Dedifferentiated amniotic fluid mesenchymal stem cell (primary cell): Measurements from ENCODE around the gene CAMTA2.

Source experiments
- DNase-seq: peaks from one replicate; pipeline ENCODE4 v3.0.0-alpha.2; 2016; ENCODE audit errors: extremely low spot score

The CAMTA2 gene

DNA sequence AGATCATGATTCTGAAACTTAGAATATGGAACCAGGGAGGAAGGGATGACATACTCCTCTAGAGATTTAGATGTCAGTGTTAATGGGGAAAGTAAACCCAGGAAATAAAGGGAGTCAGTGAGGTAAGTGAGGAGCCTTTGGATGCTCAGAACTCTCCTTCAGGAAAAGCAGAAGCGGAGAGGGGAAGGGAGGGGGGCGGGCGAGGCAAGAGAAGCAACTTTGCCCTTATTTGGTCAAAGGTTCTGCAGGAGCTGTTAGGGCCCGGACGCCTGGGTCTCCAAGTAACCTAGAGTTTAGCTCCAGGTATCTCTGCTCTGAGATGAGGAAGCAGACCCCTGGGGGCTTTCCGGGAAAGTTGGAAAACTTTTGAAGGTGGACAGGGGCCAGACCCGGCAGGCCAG is 40.5 kb downstream of the CAMTA2 start:
- DNase-seq, result no peak

GRCh38 chr17:4946312-4946976 is 41.0 kb downstream of the CAMTA2 start:
- DNase-seq, result no peak

DNA sequence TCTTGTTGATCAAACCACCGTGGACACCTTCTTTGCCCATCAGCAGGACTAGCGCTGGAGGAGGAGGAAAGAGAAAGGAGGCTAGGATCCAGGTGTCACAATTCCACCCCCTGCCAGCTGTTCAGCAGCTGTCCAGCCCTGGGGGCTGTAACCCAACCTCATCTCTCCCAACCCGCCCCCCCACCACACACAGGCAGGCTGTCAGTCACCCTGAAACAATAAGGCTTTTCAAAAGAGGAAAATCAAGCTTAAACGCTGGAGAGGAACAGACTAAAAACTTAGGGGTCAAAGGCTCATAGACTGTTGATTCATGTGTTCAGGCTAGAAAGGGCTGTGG is 41.6 kb downstream of the CAMTA2 start:
- DNase-seq, result no peak

DNA sequence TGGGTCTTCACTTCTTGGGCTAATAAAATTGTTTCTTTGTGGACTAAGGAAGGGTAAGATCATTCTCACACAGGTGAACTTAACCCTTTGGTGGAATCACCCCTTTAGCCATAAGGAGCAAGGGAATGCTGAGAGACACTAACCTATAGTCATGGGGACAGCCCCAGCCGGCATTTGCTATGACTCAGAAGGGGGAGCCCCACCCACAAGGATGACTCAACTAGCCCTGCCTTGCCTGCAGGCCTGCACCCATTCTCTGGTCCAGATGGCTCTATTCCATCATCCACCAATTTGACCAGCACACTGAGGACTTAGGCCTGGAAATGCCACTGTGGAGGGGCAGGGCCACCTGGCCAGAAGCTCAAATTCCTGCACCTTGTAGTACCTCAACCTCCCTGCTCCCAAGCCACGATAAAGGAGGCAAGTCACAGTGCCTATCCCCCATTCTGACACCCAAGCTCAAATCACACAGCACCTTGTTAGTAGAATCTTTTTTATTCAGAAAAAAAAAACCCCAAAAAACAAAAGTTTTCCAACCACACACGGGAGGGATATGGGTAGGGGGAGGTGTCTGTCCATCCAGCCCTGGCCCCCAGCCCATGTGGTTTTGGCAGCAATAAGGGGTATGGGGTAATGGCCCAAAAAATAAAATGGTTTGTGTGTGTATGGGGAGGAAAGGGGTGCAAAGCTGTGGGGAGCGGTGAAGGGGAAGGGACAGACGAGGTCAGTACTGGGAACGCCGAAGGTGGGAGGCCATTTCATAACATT is 42.1 kb downstream of the CAMTA2 start:
- DNase-seq, result peak; percentile 87

DNA sequence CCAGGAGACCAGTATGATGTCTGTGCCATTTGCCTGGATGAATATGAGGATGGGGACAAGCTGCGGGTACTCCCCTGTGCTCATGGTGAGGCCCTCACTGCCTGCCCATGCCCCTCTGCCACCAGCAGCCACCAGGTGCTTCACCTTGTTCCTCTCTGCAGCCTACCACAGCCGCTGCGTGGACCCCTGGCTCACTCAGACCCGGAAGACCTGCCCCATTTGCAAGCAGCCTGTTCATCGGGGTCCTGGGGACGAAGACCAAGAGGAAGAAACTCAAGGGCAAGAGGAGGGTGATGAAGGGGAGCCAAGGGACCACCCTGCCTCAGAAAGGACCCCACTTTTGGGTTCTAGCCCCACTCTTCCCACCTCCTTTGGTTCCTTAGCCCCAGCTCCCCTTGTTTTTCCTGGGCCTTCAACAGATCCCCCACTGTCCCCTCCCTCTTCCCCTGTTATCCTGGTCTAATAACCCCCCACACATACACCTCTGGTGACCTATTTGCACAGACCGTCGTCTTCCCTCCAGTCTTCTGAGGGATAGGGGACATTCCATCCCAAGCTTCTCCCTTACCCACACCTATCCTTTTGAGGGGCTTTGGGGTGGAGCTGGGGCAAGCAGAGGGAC is 42.8 kb downstream of the CAMTA2 start:
- no peak for DNase-seq

DNA sequence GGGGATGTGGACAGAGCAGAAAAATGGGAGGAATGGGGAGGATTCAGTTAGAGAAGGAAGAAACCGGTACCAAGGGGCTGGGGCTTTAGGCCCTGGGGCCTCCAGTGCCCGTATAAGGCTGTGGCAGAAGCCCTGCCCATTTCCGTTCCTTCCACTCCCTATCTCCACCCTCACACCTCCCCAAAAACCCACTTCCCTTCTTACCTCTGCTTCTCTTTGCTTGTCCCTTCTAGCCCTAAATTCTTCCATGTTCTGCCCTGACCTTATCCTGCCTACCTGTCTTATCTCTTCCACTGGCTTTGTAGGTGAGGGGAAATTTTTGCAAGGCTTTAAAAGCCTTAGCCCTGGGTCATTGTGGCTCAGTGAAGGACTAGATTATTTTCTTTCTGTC is 43.3 kb downstream of the CAMTA2 start:
- no peak for DNase-seq

DNA sequence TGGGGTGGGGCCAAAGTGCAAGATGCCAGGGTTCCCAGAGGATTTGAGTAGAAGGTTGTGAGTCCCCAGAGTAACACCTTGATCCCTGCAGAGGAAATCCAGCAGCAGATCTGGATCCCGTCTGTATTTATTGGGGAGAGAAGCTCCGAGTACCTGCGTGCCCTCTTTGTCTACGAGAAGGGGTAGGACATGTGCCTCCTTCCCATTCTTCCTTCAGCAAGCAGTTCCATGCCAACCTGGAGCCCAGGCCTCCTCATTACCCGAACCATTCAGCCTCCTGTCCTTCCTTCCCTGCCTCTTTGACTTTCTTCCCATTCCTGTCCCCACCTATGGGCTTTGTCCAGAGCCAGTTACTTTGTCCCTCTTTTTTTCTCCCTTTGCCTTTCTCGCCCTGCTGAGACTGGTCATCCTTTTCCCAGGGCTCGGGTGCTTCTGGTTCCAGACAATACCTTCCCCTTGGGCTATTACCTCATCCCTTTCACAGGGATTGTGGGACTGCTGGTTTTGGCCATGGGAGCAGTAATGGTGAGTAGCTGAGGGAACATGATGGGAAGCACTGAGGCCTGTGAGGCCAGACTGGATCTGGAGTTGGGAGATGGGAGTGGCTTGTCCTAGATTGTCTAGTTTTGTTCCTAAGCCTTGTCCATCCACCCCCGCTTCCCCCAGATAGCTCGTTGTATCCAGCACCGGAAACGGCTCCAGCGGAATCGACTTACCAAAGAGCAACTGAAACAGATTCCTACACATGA is 44.5 kb downstream of the CAMTA2 start:
- no peak for DNase-seq

GRCh38 chr17:4941319-4941610 is 46.2 kb downstream of the CAMTA2 start:
- DNase-seq, result no peak

DNA sequence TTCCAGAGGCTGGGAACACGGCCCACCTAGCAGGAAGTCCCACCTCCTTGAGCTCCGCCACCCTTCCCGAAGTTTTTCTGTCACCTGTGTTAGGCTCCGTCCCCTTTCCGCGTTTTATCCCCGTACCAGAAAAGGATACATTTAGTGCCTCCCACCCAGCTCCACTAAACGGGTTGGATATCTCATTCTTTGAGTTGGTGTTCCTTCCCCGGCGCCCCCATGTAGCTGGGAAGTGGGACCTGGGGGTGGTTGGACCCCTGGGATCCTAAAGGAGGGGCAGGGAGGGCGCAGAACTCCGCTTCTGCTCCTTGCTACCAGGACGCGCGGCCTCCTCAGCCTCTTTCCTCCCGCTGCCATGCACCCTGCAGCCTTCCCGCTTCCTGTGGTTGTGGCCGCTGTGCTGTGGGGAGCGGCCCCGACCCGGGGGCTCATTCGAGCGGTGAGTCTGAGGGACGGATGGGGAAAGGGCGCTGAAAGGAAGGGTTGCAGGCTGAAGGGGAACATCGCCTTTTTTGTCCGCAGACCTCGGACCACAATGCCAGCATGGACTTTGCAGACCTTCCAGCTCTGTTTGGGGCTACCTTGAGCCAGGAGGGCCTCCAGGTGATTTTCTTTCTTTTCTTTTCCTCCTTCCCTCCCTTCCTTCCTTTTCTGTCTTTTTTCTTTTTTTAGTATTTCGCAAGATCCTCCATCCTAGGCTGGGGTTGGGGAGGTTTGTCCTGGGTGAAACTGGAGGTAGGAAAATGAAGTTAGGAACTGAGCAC is 46.7 kb downstream of the CAMTA2 start:
- no peak for DNase-seq

DNA sequence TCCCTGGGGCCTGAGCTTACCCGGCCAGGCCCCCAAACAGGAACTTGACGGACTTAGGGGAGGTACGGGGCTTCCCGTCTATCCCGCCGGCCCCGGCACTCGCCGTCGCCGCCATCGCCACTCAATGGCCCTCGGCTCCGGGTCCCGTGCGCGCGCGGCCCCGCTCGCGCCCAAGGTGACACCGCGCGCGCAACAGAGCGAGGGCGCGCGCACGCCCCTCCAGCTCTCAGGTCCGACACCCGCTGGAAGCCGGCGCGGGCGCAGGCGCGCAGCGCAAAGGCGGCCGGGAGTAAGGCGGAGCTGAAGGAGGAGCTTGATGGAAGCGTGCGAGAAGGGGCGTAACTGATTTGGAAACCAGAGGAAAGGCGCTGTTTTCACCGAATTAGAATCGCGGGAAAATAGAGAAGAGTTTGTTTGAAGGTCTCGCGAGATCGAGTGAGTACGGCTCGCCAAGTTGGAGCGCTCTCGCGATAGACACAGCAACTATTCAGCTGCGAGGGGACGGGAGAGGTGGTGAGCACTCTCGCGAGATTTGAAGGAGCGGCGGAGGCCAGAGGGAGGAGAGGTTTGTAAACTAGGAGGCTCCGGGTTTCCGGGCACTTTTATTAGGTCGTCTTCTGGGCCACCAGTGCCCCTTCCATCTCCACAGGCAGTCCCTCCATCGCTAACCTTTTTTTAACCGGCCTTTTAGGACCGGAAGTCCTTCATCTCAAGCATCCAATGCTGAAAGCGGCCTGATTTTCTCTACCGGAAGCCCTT is 47.5 kb downstream of the CAMTA2 start, which contains the start of the genes RNF167 and SLC25A11:
TSS of gene RNF167 (plus strand) at position 473 of the 759 bp plus-strand sequence. CDS start 642 bp downstream, outside the sequence.
TSS of gene SLC25A11 (minus strand) at position 251 of the 759 bp plus-strand sequence. CDS start at position 115, 136 bp downstream.
- DNase-seq, result peak; percentile 100

DNA sequence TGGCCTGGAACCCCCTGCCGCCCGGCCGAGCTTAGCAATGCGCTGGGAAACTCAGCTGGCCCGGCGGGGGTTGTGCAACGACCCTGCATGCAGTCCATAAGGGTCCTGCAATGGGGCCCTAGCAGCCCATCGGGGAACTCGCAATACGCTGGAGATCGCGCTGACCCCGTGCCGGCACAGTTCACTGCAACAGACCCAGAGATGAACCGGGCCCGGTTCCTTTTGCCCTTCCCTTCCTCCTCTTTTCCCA is 48.0 kb downstream of the CAMTA2 start:
- DNase-seq, result no peak

GRCh38 chr17:4938688-4939545 is 48.6 kb downstream of the CAMTA2 start:
- no peak for DNase-seq

DNA sequence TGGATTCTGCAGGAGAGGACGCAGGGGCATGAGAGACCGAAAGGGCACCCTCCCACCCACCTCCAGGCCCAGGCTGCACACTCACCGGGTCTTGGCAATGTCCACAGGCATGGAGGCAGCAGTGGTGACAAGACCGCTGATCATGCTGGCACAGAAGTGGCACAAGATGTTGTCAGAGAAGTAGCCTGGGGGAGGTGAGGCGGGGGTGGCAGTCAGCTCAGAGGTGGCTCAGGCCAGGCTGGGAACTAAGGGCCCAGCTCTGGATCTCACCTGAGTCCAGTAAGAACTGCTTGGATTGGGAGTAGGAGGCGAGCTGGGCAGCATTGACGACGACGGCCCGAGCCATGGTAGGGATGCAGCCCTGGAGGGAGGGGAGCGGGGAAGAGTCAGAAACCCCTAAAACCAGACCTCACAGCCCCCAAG is 49.4 kb downstream of the CAMTA2 start:
- DNase-seq, result no peak

DNA sequence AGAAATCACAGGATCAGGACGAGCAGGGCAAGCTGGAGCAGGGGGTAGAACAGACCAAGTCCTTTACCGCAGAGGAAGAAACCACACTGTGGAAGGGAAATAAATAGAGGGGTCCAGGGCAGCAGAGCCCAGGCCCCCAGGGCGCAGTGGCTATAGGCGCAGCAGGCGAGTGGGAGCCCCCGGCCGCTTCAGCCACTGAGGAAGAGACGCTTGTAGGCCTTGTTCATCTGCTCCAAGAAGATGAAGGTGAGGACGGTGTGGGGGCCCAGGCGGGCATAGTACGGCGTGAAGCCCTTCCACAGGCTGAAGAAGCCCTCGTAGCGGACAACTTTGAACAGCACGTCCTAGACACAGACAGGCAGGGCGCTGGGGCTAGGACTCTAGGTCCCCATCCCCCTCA is 49.9 kb downstream of the CAMTA2 start:
- DNase-seq, result no peak

GRCh38 chr17:4936436-4936835 is 51.0 kb downstream of the CAMTA2 start:
- no peak for DNase-seq

DNA sequence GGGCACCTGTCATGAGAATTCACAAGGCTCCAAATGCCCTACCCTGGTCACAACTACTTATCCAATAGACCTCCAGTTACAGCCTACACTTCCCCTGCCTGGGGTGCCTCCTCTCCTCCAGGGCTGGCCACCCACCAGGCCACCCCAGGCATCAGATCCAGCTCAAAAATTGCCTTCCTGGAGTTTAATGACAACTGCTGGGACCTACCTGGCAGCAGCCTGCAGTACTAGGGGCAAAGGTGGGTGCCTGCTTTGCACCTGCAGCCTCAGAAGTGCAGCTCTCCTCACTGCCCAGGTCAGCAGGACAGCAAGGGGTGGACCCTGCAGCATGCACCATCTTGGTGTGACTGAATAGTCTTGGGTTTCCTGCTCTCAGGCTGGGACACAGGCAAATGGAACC is 51.8 kb downstream of the CAMTA2 start:
- DNase-seq, result no peak

DNA sequence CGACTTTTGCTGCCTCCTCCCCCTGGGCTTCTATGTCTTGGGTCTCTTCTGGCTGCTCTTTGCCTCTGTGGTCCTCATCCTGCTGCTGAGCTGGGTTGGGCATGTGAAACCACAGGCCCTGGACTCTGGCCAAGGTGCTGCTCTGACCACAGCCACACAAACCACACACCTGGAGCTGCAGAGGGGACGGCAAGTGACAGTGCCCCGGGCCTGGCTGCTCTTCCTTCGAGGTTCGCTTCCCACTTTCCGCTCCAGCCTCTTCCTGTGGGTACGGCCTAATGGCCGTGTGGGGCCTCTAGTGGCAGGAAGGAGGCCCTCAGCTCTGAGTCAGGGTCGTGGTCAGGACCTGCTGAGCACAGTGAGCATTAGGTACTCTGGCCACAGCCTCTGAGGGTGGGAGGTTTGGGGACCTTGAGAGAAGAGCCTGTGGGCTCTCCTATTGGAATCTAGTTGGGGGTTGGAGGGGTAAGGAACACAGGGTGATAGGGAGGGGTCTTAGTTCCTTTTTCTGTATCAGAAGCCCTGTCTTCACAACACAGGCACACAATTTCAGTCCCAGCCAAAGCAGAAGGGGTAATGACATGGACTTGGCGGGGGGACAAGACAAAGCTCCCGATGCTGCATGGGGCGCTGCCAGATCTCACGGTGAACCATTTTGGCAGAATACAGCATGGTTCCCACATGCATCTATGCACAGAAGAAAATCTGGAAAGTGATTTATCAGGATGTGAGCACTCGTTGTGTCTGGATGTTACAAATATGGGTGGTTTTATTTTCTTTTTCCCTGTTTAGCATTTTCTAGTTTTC is 53.1 kb downstream of the CAMTA2 start:
- DNase-seq, result no peak

- DNase-seq, result no peak
Measured at GRCh38 chr17:4933646-4934045, 53.8 kb downstream of the CAMTA2 start.

- no peak for DNase-seq
Measured at GRCh38 chr17:4932756-4933155, 54.7 kb downstream of the CAMTA2 start.
